Lower lobe of right lung (tissue), 2 donors: ENCODE data around the gene C2CD3. TPM values are rescaled to one million over a fixed set of nuclear protein-coding genes. Genes with fewer than 3 reads are reported as not detected.

Experiments used
- ATAC-seq, 2 donors: fragments of 200-7000 bp; cut with Tn5 transposase; one replicate each; pipeline ENCODE4 v1.9.1; 2020 to 2022; ENCODE audit warnings: mild to moderate bottlenecking in 2 of 2, moderate library complexity in 2 of 2
- DNase-seq: peaks from one replicate; pipeline ENCODE4 v3.0.0-alpha.2; 2020
- H3K27ac ChIP-seq: fragments of 200-600 bp; one replicate; pipeline ENCODE4 v1.8.0; 2022
- H3K27me3 ChIP-seq: fragments of 200-600 bp; one replicate; pipeline ENCODE4 v1.8.0; 2022; ENCODE audit warnings: low read depth
- H3K36me3 ChIP-seq: fragments of 200-600 bp; one replicate; pipeline ENCODE4 v1.8.0; 2022; ENCODE audit warnings: mild to moderate bottlenecking
- H3K4me1 ChIP-seq: fragments of 200-600 bp; one replicate; pipeline ENCODE4 v1.8.0; 2022
- H3K4me3 ChIP-seq: fragments of 200-600 bp; one replicate; pipeline ENCODE4 v1.8.0; 2022; ENCODE audit warnings: mild to moderate bottlenecking
- H3K9me3 ChIP-seq: fragments of 200-600 bp; one replicate; pipeline ENCODE4 v1.8.0; 2022
- CTCF ChIP-seq: fragments of 200-600 bp; IDR thresholded peaks from one replicate; pipeline ENCODE4 v1.8.0; 2022; ENCODE audit warnings: antibody characterized with exemption, mild to moderate bottlenecking
- intact Hi-C: fragments of 100-400 bp; cut with DNase I; formaldehyde crosslinking; loops from one replicate; pipeline ENCODE4 v1.11.0; 2022
- total RNA-seq: library from RNA; stranded (reverse); fragmentation: NEBNext Ultra II Directional; extraction: Animal tissue kit (Norgen Biotek cat#: 25700); gene quantifications from one replicate; pipeline ENCODE4 v1.2.1, GENCODE V29; 2021
- donor health status: DM: no; HTN: yes; CAD: no; lungs with severe emphysema.

The C2CD3 gene
- total RNA-seq, 1 donor from 2014 or later, result 31.0 TPM

GRCh38 chr11:74116719-74117118, 54.1 kb downstream of the C2CD3 start:
- peaks cover 49% of the 10 kb centered on the region for H3K36me3 ChIP-seq
- TF ChIP-seq CTCF, result no peak
- H3K4me1 ChIP-seq, result no peaks in the 10 kb centered on the region
- intact Hi-C loops, result no loop called here
- ATAC-seq (no peak), DNase-seq (no peak)
- no peaks in the 10 kb centered on the region for H3K27me3 ChIP-seq
- no peak overlapping the region for H3K4me3 ChIP-seq
- H3K9me3 ChIP-seq, result no peaks in the 10 kb centered on the region
- no peak overlapping the region for H3K27ac ChIP-seq

- no peak for DNase-seq
- H3K4me3 ChIP-seq, result no peak overlapping the region
- H3K27me3 ChIP-seq, result no peaks in the 10 kb centered on the region
- H3K4me1 ChIP-seq, result no peaks in the 10 kb centered on the region
- peaks cover 67% of the 10 kb centered on the region for H3K36me3 ChIP-seq
- no peaks in the 10 kb centered on the region for H3K9me3 ChIP-seq
- intact Hi-C loops, result no loop called here
- ATAC-seq, result no peak
- TF ChIP-seq CTCF, result no peak
- no peak overlapping the region for H3K27ac ChIP-seq
Observed at GRCh38 chr11:74112877-74113276, 57.9 kb downstream of the C2CD3 start.

GRCh38 chr11:74106124-74106523, 64.7 kb downstream of the C2CD3 start:
- DNase-seq (no peak), ATAC-seq (no peak)
- H3K4me3 ChIP-seq, result no peak overlapping the region
- H3K9me3 ChIP-seq, result no peaks in the 10 kb centered on the region
- peaks cover 66% of the 10 kb centered on the region for H3K36me3 ChIP-seq
- no peak overlapping the region for H3K27ac ChIP-seq
- H3K27me3 ChIP-seq, result no peaks in the 10 kb centered on the region
- H3K4me1 ChIP-seq, result no peaks in the 10 kb centered on the region
- TF ChIP-seq CTCF, result no peak
- intact Hi-C loops, result no loop called here

GRCh38 chr11:74102321-74102720, 68.5 kb downstream of the C2CD3 start:
- Histone ChIP-seq H3K4me3 (no peak overlapping the region), H3K4me1 (no peaks in the 10 kb centered on the region), H3K36me3 (peaks cover 69% of the 10 kb centered on the region), H3K9me3 (no peaks in the 10 kb centered on the region), H3K27me3 (no peaks in the 10 kb centered on the region), H3K27ac (no peak overlapping the region)
- no peak for ATAC-seq
- no peak for TF ChIP-seq CTCF
- no peak for DNase-seq
- intact Hi-C loops, result no loop called here

GRCh38 chr11:74100735-74101134, 70.1 kb downstream of the C2CD3 start:
- no peak for ATAC-seq

More at GRCh38 chr11:74100735-74101134, 70.1 kb downstream of the C2CD3 start:
- intact Hi-C loops, result no loop called here
- H3K27me3 ChIP-seq, result no peaks in the 10 kb centered on the region
- H3K36me3 ChIP-seq, result peaks cover 77% of the 10 kb centered on the region
- H3K9me3 ChIP-seq, result no peaks in the 10 kb centered on the region
- no peak overlapping the region for H3K4me3 ChIP-seq
- no peak overlapping the region for H3K27ac ChIP-seq
- no peak for DNase-seq
- TF ChIP-seq CTCF, result no peak
- H3K4me1 ChIP-seq, result no peaks in the 10 kb centered on the region
